SU-DHL-6 (cell line): ENCODE data around the gene ITPRIPL2.

Experiments used
- CTCF ChIP-seq: fragments of 200-600 bp; sonication (generic); IDR thresholded peaks from one replicate; pipeline ENCODE4 v1.5.1; 2017; ENCODE audit warnings: antibody characterized with exemption, mild to moderate bottlenecking, low read length, moderate library complexity; ENCODE audit not compliant: insufficient read depth, poor library complexity, severe bottlenecking
- EZH2phosphoT487 ChIP-seq: fragments of 200-600 bp; sonication (generic), shearing (Covaris generic); conservative IDR thresholded peaks from 2 replicates; pipeline ENCODE4 v1.6.1; 2018; ENCODE audit warnings: mild to moderate bottlenecking, antibody characterized with exemption, low read length, moderate library complexity, mixed read lengths

GRCh38 chr16:19115148-19116021, 1.6 kb downstream of the ITPRIPL2 start:
- no peak for TF ChIP-seq CTCF
- no peak for TF ChIP-seq EZH2phosphoT487
